ENCODE results near the gene TECPR2. TPM values are rescaled to one million over a fixed set of nuclear protein-coding genes. Genes with fewer than 3 reads are reported as not detected.

The TECPR2 gene
- total and polyA plus RNA-seq, 8 donors = 3.3 to 18.2 (median 10.5) TPM

DNA sequence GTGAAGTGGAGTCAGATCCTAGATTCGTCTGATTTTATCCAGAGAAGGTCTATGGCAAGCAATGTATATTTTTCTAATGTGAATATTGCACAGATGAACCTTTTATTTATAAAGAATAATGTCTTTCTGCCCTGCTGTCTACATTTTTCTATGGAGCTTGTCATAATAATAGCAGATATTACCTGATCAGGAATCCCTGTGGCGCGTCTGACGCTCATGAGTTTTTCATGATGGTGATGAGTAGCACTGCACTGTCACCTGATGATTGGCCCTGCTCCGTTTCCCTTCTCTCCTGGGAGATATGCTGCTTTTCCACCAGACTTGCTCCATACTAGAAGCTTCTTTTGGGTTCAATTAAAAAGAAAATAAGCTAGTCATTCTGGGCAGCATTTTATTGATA lies 20.5 kb upstream of the TECPR2 start:
- no peak for DNase-seq
- 90 to 92% methylated on average over 5 of the region's 5 CpGs for WGBS, 2 donors

GRCh38 chr14:102344084-102344483 lies 18.7 kb upstream of the TECPR2 start:
- no peak overlapping the region for H3K27ac ChIP-seq
- DNase-seq (no peak), ATAC-seq (no peak), FAIRE-seq (no peak)
- H3K4me1 ChIP-seq = no peaks in the 10 kb centered on the region
- no peak overlapping the region for H3K4me3 ChIP-seq
- WGBS, 2 donors = 90 to 94% methylated on average over 7 of the region's 7 CpGs
- TF ChIP-seq CTCF (IDR thresholded peaks at IDR 0.05) = no peak
- intact Hi-C loops (cut with DNase I) = no loop called here
- peaks cover 0 to 30% (median 13%) of the 10 kb centered on the region in 3 donors for H3K36me3 ChIP-seq
- no peaks in the 10 kb centered on the region for H3K9me3 ChIP-seq
- no peaks in the 10 kb centered on the region for H3K27me3 ChIP-seq

More for the DNA sequence above, 20.5 kb upstream of the TECPR2 start:
- intact Hi-C loops (cut with DNase I) = no loop called here
- H3K9me3 ChIP-seq = no peaks in the 10 kb centered on the region
- FAIRE-seq = no peak
- H3K36me3 ChIP-seq = peaks cover 0 to 19% (median 8%) of the 10 kb centered on the region in 3 donors
- no peak overlapping the region for H3K4me3 ChIP-seq
- no peaks in the 10 kb centered on the region for H3K27me3 ChIP-seq
- H3K27ac ChIP-seq = no peak overlapping the region
- H3K4me1 ChIP-seq = no peaks in the 10 kb centered on the region
- TF ChIP-seq CTCF (IDR thresholded peaks at IDR 0.05) = no peak
- ATAC-seq = no peak

- H3K36me3 ChIP-seq = peaks cover 0 to 33% (median 13%) of the 10 kb centered on the region in 3 donors
- no peak overlapping the region for H3K4me3 ChIP-seq
- intact Hi-C loops (cut with DNase I) = no loop called here
- no peak overlapping the region for H3K27ac ChIP-seq
- H3K27me3 ChIP-seq = no peaks in the 10 kb centered on the region
- ATAC-seq (peak in 1 of 4 donors; percentile 6), DNase-seq (no peak), FAIRE-seq (no peak)
- no peaks in the 10 kb centered on the region for H3K4me1 ChIP-seq
- 81 to 82% methylated on average over 5 of the region's 5 CpGs for WGBS, 2 donors
- TF ChIP-seq CTCF (IDR thresholded peaks at IDR 0.05) = no peak
- no peaks in the 10 kb centered on the region for H3K9me3 ChIP-seq
Observed at GRCh38 chr14:102344485-102344884, 18.3 kb upstream of the TECPR2 start.

GRCh38 chr14:102345232-102345631 lies 17.5 kb upstream of the TECPR2 start:
- 82 to 90% methylated on average over 2 to 3 of the region's 3 CpGs for WGBS, 2 donors
- intact Hi-C loops (cut with DNase I) = no loop called here
- FAIRE-seq (no peak), ATAC-seq (no peak), DNase-seq (no peak)
- Histone ChIP-seq H3K9me3 (no peaks in the 10 kb centered on the region), H3K36me3 (peaks cover 0 to 34% (median 13%) of the 10 kb centered on the region in 3 donors), H3K27me3 (no peaks in the 10 kb centered on the region), H3K4me3 (no peak overlapping the region), H3K4me1 (no peaks in the 10 kb centered on the region), H3K27ac (no peak overlapping the region)
- no peak for TF ChIP-seq CTCF (IDR thresholded peaks at IDR 0.05)

DNA sequence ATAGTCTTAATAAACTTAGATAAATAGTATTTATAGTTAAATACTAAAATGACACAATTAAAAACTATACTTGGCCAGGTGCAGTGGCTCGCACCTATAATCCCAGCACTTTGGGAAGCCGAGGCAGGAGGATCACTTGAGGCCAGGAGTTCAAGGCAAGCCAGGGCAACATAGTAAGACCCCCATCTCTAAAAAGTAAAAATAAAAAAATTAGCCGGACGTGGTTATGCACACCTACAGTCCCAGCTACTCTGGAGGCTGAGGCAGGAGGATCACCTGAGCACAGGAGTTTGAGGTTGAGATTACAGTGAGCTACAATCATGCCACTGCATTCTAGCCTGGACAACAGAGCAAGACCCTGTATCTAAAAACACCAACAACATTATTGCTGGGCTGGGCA lies 16.1 kb upstream of the TECPR2 start:
- Histone ChIP-seq H3K27ac (no peak overlapping the region), H3K36me3 (peaks cover 0 to 34% (median 13%) of the 10 kb centered on the region in 3 donors), H3K27me3 (no peaks in the 10 kb centered on the region), H3K9me3 (no peaks in the 10 kb centered on the region), H3K4me1 (no peaks in the 10 kb centered on the region), H3K4me3 (no peak overlapping the region)
- 94 to 96% methylated on average over 4 of the region's 4 CpGs for WGBS, 2 donors
- ATAC-seq (no peak), DNase-seq (no peak), FAIRE-seq (no peak)
- intact Hi-C loops (cut with DNase I) = no loop called here
- TF ChIP-seq CTCF (IDR thresholded peaks at IDR 0.05) = no peak

Measured in pancreas (tissue), 10 donors.